BLaER1 treated with 17β-estradiol and CSF1 and Interleukin-3, amounts not matched to agents 10 nM and 100 nM (cell line): ENCODE results near the gene NLRP6.
A peak's percentile ranks its signal among the peaks of the same experiment; 100 is the strongest.

Experiments used
- H3K27ac ChIP-seq, 11 experiments: shearing (Covaris generic); formaldehyde crosslinking; 2 replicates each; pipeline ENCODE4 v1.8.1; 2022
- H3K27me3 ChIP-seq, 11 experiments: shearing (Covaris generic); formaldehyde crosslinking; 2 replicates each; pipeline ENCODE4 v1.8.1; 2022
- H3K36me3 ChIP-seq, 11 experiments: shearing (Covaris generic); formaldehyde crosslinking; 2 replicates each; pipeline ENCODE4 v1.8.1; 2022
- H3K4me1 ChIP-seq, 10 experiments: shearing (Covaris generic); formaldehyde crosslinking; 2 replicates each; pipeline ENCODE4 v1.8.1; 2022
- H3K4me2 ChIP-seq, 11 experiments: shearing (Covaris generic); formaldehyde crosslinking; 2 replicates each; pipeline ENCODE4 v1.8.1; 2022
- H3K4me3 ChIP-seq, 10 experiments: shearing (Covaris generic); formaldehyde crosslinking; 2 replicates each; pipeline ENCODE4 v1.8.1; 2022
- H3K9ac ChIP-seq, 11 experiments: shearing (Covaris generic); formaldehyde crosslinking; 2 replicates each; pipeline ENCODE4 v1.8.1; 2022
- H3K9me3 ChIP-seq, 11 experiments: shearing (Covaris generic); formaldehyde crosslinking; replicated peaks in 1 of 11; 2 replicates each; pipeline ENCODE4 v1.8.1; 2022
- H4K20me1 ChIP-seq, 11 experiments: shearing (Covaris generic); formaldehyde crosslinking; 2 replicates each; pipeline ENCODE4 v1.8.1; 2022
- Cebpa-rat ChIP-seq, 11 experiments: shearing (Covaris generic); IDR thresholded peaks; 2 replicates each; pipeline ENCODE4 v1.8.1; 2022

The NLRP6 gene

DNA sequence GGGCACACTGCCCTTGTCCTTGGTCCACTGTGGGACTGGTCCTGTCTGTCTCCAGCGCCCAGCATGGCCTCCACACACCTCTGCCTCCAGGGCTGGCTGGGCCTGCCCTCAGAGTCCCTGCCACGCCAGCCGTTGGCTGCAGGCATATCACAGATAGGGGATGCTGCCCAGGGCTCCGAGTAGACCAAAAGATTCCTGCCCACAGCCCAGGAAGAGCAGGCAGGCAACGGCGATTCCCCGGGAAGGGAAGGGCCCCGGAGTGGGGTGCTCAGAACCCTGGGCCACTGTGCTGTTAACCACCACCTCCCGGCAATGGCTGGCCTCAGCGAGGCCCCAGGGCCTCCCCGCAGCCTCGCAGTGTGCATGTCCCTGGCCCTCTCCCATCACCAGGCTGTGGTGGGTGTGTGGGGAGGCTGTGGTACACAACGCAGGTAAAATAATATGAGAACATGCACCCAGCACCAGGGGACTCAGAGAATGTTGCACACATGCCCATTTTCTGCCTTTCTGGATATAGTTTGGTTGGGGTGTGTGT is 18.9 kb downstream of the NLRP6 start:
- H3K4me3 ChIP-seq, result no peak overlapping the region
- no peaks in the 10 kb centered on the region for H3K9me3 ChIP-seq
- H4K20me1 ChIP-seq, result peaks cover 0 to 29% (median 0%) of the 10 kb centered on the region in 11 experiments; a peak in 6 of 22 replicates
- peaks cover 11 to 37% (median 28%) of the 10 kb centered on the region in 11 experiments; a peak in 19 of 22 replicates for H3K36me3 ChIP-seq
- H3K27me3 ChIP-seq, result peaks cover 0 to 6% (median 0%) of the 10 kb centered on the region in 11 experiments; a peak in 3 of 22 replicates
- peak overlapping the region; percentile 81 to 95 (median 86) for H3K4me2 ChIP-seq
- H3K4me1 ChIP-seq, result peaks cover 35 to 59% (median 43%) of the 10 kb centered on the region in 10 experiments
- peak overlapping the region in 6 of 11 experiments; percentile 20 to 75 (median 70); a peak in 9 of 22 replicates for H3K27ac ChIP-seq
- TF ChIP-seq Cebpa-rat (IDR thresholded peaks at IDR 0.05), result no peak
- H3K9ac ChIP-seq, result peak overlapping the region in 9 of 11 experiments; percentile 5 to 72 (median 67); a peak in 10 of 22 replicates

DNA sequence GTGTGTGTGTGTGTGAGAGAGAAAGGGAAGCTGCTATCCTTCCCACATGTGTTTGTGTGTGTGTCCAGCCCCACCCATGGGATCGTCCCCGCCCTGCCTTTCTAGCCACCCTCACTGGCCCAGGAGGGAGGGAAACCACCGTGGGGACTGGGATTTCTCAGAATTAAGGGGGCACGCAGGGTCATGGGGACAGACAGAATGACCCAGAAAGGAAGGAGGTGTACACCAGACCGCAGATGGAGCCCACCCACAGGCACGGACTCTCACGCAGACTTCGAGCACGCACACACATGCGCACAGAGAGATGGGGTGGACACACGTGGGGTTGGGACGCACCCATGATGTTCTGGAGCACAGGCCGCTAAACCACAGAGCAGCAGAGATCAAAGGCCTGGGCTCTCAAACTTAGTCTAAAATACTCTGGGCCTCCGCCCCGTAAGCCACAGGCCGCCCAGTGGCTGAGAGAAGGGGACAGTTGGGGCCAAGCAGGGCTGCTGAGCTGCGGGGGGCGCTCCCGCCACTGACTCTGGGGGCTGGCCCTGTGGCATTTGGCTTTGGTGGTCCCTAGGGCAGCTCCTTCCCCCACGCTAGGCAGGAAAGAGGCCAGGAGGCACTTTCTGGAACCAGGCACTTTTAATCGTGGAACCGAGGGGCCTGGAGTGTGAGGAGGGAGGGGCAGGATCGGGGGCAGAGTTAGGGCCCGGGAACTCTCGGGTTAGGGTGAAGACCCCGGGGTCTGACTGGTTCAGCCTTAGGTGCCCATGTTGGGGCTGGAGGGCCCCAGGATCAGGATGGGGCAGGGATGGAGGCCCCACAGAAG is 19.6 kb downstream of the NLRP6 start:
- H3K27me3 ChIP-seq, result peaks cover 0 to 6% (median 0%) of the 10 kb centered on the region in 11 experiments; a peak in 3 of 22 replicates
- H3K9me3 ChIP-seq, result no peaks in the 10 kb centered on the region
- no peak for TF ChIP-seq Cebpa-rat (IDR thresholded peaks at IDR 0.05)
- peak overlapping the region; percentile 50 to 75 (median 68) for H3K9ac ChIP-seq
- H3K36me3 ChIP-seq, result peaks cover 10 to 30% (median 23%) of the 10 kb centered on the region in 11 experiments; a peak in 19 of 22 replicates
- H3K4me1 ChIP-seq, result peaks cover 38 to 59% (median 46%) of the 10 kb centered on the region in 10 experiments
- peak overlapping the region; percentile 81 to 95 (median 86) for H3K4me2 ChIP-seq
- peak overlapping the region in 3 of 10 experiments; percentile 26 to 35 (median 28); a peak in 3 of 20 replicates for H3K4me3 ChIP-seq
- peak overlapping the region; percentile 45 to 75 (median 69); a peak in 21 of 22 replicates for H3K27ac ChIP-seq
- peaks cover 0 to 26% (median 0%) of the 10 kb centered on the region in 11 experiments; a peak in 6 of 22 replicates for H4K20me1 ChIP-seq

DNA sequence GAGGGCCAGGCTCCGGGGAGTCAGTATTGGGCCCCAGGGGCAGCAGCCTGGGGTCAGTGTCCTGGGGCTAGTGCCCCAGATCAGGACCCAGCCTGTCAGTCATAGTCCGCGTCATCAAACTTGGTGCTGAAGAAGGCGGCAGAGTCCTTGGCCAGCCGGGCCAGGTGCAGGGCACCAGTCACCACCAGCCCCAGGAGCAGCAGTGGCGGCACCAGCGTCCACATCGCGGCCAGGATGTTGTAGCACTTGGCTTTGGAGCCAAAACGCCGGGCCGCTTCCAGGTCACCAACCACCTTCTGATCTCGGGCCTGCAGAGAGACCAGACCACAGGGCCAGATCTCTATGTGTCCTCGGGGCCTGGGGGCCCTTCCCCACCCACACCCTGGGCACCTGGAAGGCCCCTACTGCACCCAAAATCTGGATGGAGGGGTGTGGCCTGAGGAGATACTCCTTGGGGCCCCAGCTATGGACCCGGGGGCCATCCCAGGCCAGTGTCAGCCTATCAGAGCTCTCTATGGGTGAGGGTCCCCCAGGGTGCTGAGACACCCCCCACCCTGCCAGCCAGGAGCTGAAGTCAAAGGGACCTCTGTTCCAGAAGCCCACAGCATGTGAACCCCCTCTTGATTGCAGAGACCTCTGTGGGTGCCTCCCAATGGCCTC is 20.3 kb downstream of the NLRP6 start:
- peaks cover 0 to 6% (median 0%) of the 10 kb centered on the region in 11 experiments; a peak in 3 of 22 replicates for H3K27me3 ChIP-seq
- H3K4me2 ChIP-seq, result peak overlapping the region; percentile 81 to 95 (median 86)
- H4K20me1 ChIP-seq, result peaks cover 0 to 26% (median 0%) of the 10 kb centered on the region in 11 experiments; a peak in 6 of 22 replicates
- H3K36me3 ChIP-seq, result peaks cover 8 to 23% (median 17%) of the 10 kb centered on the region in 11 experiments; a peak in 18 of 22 replicates
- peak overlapping the region; percentile 50 to 75 (median 68); a peak in 21 of 22 replicates for H3K9ac ChIP-seq
- no peaks in the 10 kb centered on the region for H3K9me3 ChIP-seq
- no peak for TF ChIP-seq Cebpa-rat (IDR thresholded peaks at IDR 0.05)
- H3K4me3 ChIP-seq, result peak overlapping the region in 2 of 10 experiments; percentile 28 to 35; a peak in 2 of 20 replicates
- H3K4me1 ChIP-seq, result peaks cover 45 to 66% (median 54%) of the 10 kb centered on the region in 10 experiments
- H3K27ac ChIP-seq, result peak overlapping the region; percentile 45 to 75 (median 69); a peak in 21 of 22 replicates

DNA sequence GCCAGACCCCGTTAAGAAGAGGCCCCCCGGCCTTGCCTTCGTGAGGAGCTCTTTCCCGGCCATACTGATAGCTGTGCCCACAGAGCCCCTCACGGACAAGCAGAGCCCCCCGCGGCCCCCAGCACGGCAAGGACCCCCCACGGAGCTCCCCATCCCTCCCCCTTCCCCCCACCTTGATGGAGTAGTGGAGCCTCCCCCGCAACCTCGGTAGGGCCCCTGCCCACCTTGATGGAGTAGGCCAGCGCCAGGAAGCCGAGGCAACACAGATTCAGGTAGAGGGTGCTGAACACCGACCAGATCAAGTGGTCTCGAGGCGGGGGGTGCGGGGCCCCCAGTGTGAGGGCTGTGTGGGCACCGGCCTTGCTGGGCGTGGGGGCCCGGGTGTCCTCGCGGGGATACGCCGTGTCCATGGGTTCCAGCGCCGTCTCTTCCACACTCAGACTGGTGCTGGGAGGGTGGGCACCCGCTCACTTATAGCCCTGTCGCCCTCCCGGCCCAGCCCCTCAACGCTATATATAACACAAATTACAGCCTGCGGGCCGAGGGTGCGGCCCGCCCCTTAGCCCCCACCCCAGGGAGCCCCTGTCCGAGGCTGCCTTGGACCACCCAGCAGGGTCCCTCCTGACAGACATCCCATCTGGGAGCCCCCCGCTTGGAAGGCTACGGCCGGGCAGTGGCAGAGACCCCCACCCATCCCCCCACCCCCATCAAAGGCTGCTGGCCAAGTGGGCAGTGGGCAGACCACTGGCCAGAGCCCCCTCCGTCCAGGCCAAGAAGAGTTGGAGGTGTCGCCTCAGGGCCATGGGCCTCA is 21.1 kb downstream of the NLRP6 start, which contains the start of gene IFITM5:
IFITM5 (minus strand) TSS at position 446 of the 811 bp plus-strand sequence; CDS start at position 410, 36 bp downstream.
- H4K20me1 ChIP-seq, result peaks cover 0 to 26% (median 0%) of the 10 kb centered on the region in 11 experiments; a peak in 6 of 22 replicates
- peaks cover 53 to 74% (median 61%) of the 10 kb centered on the region in 10 experiments for H3K4me1 ChIP-seq
- no peak for TF ChIP-seq Cebpa-rat (IDR thresholded peaks at IDR 0.05)
- H3K9me3 ChIP-seq, result no peaks in the 10 kb centered on the region; a peak in 1 of 22 replicates
- peak within 1 kb of the TSS; percentile 81 to 95 (median 86) for H3K4me2 ChIP-seq
- H3K4me3 ChIP-seq, result peak within 1 kb of the TSS in 1 of 10 experiments; percentile 28; a peak in 2 of 20 replicates
- H3K36me3 ChIP-seq, result peaks cover under 1 to 16% (median 10%) of the 10 kb centered on the region in 11 experiments; a peak in 14 of 22 replicates
- peak within 1 kb of the TSS; percentile 50 to 75 (median 68); a peak in 21 of 22 replicates for H3K9ac ChIP-seq
- peaks cover 0 to 6% (median 0%) of the 10 kb centered on the region in 11 experiments; a peak in 3 of 22 replicates for H3K27me3 ChIP-seq
- peak within 1 kb of the TSS; percentile 45 to 75 (median 69); a peak in 20 of 22 replicates for H3K27ac ChIP-seq

DNA sequence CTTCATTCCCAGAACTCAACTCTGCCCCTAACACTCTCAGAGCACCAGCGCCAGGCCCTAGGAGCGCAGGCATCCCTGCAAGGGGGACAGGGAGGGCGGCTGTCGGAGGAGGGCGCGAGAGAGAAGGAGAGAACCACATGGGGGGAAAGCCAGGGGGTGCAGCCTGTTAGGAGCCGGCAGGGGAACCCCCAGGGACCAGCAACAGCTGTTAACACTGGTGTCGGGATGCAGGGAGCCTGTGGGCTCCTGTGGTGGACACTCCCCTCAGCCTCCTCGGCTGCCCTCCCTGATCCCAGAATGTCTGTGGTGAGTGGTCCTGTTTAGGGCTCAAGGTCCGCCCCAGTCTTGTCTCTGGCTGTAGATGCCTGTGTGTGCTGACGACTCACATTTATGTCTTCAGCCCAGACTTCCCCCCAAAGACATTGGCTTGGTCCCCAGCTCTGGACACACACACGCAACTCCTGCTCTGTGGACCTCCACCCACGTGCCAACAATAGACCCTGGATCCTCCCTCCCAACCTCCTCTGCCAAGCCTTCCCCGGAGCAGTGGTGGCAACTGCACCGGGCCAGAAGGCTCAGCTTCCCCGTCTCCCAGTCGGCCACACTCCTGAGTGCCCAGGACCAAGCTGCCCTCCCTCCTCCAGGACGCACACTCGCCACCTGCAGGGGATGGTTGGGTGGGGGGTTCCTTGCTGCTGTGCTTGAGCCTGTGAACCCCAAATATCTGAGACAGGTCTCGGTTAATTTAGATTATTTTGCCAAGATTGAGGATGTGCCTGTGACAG is 21.9 kb downstream of the NLRP6 start:
- peaks cover 0 to 6% (median 0%) of the 10 kb centered on the region in 11 experiments; a peak in 3 of 22 replicates for H3K27me3 ChIP-seq
- no peak overlapping the region for H3K4me3 ChIP-seq
- peaks cover 62 to 78% (median 69%) of the 10 kb centered on the region in 10 experiments for H3K4me1 ChIP-seq
- peak overlapping the region in 4 of 11 experiments; percentile 3 to 30 (median 20); a peak in 2 of 22 replicates for H3K9ac ChIP-seq
- no peaks in the 10 kb centered on the region; a peak in 1 of 22 replicates for H3K9me3 ChIP-seq
- H4K20me1 ChIP-seq, result peaks cover 0 to 19% (median 0%) of the 10 kb centered on the region in 11 experiments; a peak in 5 of 22 replicates
- H3K27ac ChIP-seq, result peak overlapping the region in 2 of 11 experiments; percentile 13 to 17; a peak in 1 of 22 replicates
- peak overlapping the region; percentile 37 to 72 (median 59) for H3K4me2 ChIP-seq
- H3K36me3 ChIP-seq, result peaks cover 0 to 7% (median 1%) of the 10 kb centered on the region in 11 experiments; a peak in 5 of 22 replicates
- TF ChIP-seq Cebpa-rat (IDR thresholded peaks at IDR 0.05), result no peak

DNA sequence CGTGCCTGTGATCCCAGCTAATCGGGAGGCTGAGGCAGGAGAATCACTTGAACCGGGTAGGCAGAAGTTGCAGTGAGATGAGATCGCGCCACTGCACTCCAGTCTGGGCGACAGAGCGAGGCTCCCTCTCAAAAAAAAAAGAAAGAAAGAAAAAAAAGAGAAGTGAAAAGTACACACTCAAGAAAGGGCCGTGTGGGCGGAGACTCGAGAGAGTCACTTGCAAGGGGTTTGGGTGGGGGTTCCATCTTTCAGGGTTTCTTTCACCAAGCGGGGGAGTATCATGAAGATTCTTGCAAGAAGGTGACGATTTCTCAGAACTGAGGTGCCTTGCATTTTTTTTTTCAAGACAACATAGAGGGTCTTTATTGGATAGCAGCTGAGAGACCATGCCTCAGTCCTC is 25.2 kb downstream of the NLRP6 start:
- peak overlapping the region; percentile 25 to 97 (median 67) for H3K4me2 ChIP-seq
- peaks cover 0 to 6% (median 0%) of the 10 kb centered on the region in 11 experiments; a peak in 3 of 22 replicates for H3K27me3 ChIP-seq
- H3K4me3 ChIP-seq, result no peak overlapping the region
- H3K36me3 ChIP-seq, result no peaks in the 10 kb centered on the region
- TF ChIP-seq Cebpa-rat (IDR thresholded peaks at IDR 0.05), result no peak
- H4K20me1 ChIP-seq, result no peaks in the 10 kb centered on the region; a peak in 1 of 22 replicates
- H3K9ac ChIP-seq, result no peak overlapping the region; a peak in 2 of 22 replicates
- no peaks in the 10 kb centered on the region; a peak in 1 of 22 replicates for H3K9me3 ChIP-seq
- peak overlapping the region in 5 of 11 experiments; percentile 11 to 51 (median 28); a peak in 8 of 22 replicates for H3K27ac ChIP-seq
- H3K4me1 ChIP-seq, result peaks cover 68 to 85% (median 77%) of the 10 kb centered on the region in 10 experiments
